GM19468 (cell line): ENCODE data around the gene EDAR.

Experiments used
- ATAC-seq: cut with Tn5 transposase; IDR thresholded peaks from one replicate; pipeline ENCODE4 v1.9.1; 2021; ENCODE audit warnings: mild to moderate bottlenecking, moderate library complexity, moderate number of reproducible peaks; ENCODE audit not compliant: unreplicated experiment; ENCODE audit errors: extremely low read depth

EDAR gene

GRCh38 chr2:108878276-108878675 is 110.7 kb downstream of the EDAR start:
- ATAC-seq, result no peak

GRCh38 chr2:108877506-108877905 is 111.5 kb downstream of the EDAR start:
- no peak for ATAC-seq

- ATAC-seq, result no peak
These were observed 118.9 kb downstream of the EDAR start for GRCh38 chr2:108870069-108870644.

GRCh38 chr2:108869542-108869941 is 119.5 kb downstream of the EDAR start:
- ATAC-seq, result no peak

- no peak for ATAC-seq
These were observed 120.1 kb downstream of the EDAR start for GRCh38 chr2:108868911-108869310.

GRCh38 chr2:108866041-108866440 is 123.0 kb downstream of the EDAR start:
- no peak for ATAC-seq

- no peak for ATAC-seq
These were observed 130.1 kb downstream of the EDAR start for GRCh38 chr2:108858894-108859293.

- ATAC-seq, result no peak
These were observed 133.8 kb downstream of the EDAR start for GRCh38 chr2:108855194-108855593.

GRCh38 chr2:108854484-108854883 is 134.5 kb downstream of the EDAR start:
- no peak for ATAC-seq

- no peak for ATAC-seq
These were observed 135.6 kb downstream of the EDAR start for GRCh38 chr2:108853421-108853820.

- ATAC-seq, result no peak
These were observed 136.6 kb downstream of the EDAR start for GRCh38 chr2:108852375-108852774.

GRCh38 chr2:108847000-108847399 is 142.0 kb downstream of the EDAR start:
- ATAC-seq, result no peak

- ATAC-seq, result no peak
These were observed 143.1 kb downstream of the EDAR start for GRCh38 chr2:108845923-108846322.
